Uterus (tissue), 4 donors: Measurements from ENCODE around the gene ZCCHC3. TPM values are rescaled to one million over a fixed set of nuclear protein-coding genes. Genes with fewer than 3 reads are reported as not detected.

Experiments used
- DNase-seq, 2 donors: peaks; one replicate each; pipeline ENCODE4 v3.0.0-alpha.2; 2019 to 2020
- H3K27ac ChIP-seq, 2 donors: fragments of 200-600 bp; sonication (generic); 1 replicate in 1 of 2; 2 replicates in 1 of 2; pipeline ENCODE4 v1.5.1; 2016 to 2018
- H3K27me3 ChIP-seq, 2 donors: fragments of 200-600 bp; sonication (generic); one replicate each; pipeline ENCODE4 v1.5.1; 2018 to 2019; ENCODE audit warnings: control low read depth in 1 of 2
- H3K36me3 ChIP-seq, 2 donors: fragments of 200-600 bp; sonication (generic); one replicate each; pipeline ENCODE4 v1.5.1; 2019; ENCODE audit warnings: control low read depth in 1 of 2
- H3K4me1 ChIP-seq, 2 donors: fragments of 200-600 bp; sonication (generic); one replicate each; pipeline ENCODE4 v1.5.1; 2018 to 2019; ENCODE audit warnings: control low read depth in 1 of 2
- H3K4me3 ChIP-seq, 2 donors: fragments of 200-600 bp; sonication (generic); 1 replicate in 1 of 2; 2 replicates in 1 of 2; pipeline ENCODE4 v1.5.1; 2018 to 2019; ENCODE audit warnings: mild to moderate bottlenecking in 1 of 2
- H3K9me3 ChIP-seq, 2 donors: fragments of 200-600 bp; sonication (generic); one replicate each; pipeline ENCODE4 v1.5.1; 2019; ENCODE audit warnings: control low read depth in 1 of 2
- POLR2A ChIP-seq, 2 donors: fragments of 450-650 bp; IDR thresholded peaks; one replicate each; pipeline ENCODE4 v1.6.1; 2016; ENCODE audit warnings: antibody characterized with exemption in 2 of 2, mild to moderate bottlenecking in 1 of 2, moderate library complexity in 1 of 2
- intact Hi-C: fragments of 100-400 bp; cut with DNase I; formaldehyde crosslinking; loops from one replicate; pipeline ENCODE4 v1.15.1; 2023; ENCODE audit warnings: low total_unique reads
- total RNA-seq, 4 donors: library from RNA; depleted of rRNA in 3 of 4; stranded (reverse); fragments of >200 nt in 3 of 4; gene quantifications; one replicate each; pipeline versions ENCODE4 v1.1.0 to v1.2.4, GENCODE V29; 2014 to 2023
- TF ChIP-seq, protein P1 (sequence below), 4 experiments: fragments of 200-600 bp in 2 of 4; fragments of 450-650 bp in 2 of 4; sonication (generic) in 2 of 4; IDR thresholded peaks; one replicate each; pipeline ENCODE4 v1.5.1; 2016 to 2019; ENCODE audit warnings: antibody characterized with exemption in 4 of 4, mild to moderate bottlenecking in 2 of 4, moderate library complexity in 1 of 4
- donor health status: DM: yes; HTN: yes; CAD: no.

ZCCHC3 gene
- total RNA-seq, 4 donors from 2014 or later = 3.3 to 56.7 (median 19.2) TPM

DNA sequence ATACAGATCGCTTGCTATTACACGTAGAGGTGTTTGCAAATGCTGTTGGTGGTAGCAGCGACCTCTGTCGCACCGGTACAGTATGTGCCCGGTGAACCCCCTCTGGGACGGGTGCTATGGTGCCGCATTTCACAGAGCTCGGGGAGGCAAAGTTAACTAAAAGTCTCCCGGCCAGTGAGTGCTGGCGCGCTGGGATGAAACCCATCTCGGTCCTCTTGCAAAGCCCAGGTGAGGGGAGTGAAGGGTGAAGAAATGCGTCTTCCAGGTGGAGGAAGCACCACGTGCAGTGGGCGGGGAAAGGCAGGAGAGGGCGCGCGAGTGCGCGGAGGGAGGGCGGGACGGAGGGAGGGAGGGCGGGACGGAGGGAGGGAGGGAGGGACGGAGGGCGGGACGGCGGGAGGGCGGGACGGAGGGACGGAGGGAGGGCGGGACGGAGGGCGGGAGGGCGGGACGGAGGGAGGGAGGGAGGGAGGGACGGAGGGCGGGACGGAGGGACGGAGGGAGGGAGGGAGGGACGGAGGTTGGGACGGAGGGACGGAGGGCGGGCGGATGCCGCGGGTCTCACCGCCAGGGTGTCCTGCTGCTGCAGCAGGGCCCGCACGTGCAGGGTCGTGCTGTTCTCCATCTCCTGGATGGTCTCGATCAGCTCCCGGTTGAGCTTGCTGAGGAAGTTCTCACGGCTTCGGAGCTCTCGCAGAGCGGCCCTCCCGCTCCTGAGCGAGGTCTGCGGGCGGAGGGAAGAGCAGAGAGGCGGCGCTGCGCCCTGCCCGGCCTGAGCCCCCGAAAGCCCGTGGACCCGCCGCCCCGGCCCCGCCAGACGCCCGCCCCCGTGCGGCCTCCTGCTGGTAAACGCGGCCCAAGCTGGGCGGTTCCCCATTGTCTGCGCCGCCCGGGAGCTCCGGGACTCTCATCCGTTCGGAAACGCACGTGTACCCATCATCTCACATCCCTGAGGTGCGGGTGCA is 18.5 kb upstream of the ZCCHC3 start:
- Histone ChIP-seq H3K4me1 (no peaks in the 10 kb centered on the region), H3K9me3 (no peaks in the 10 kb centered on the region), H3K27me3 (no peaks in the 10 kb centered on the region), H3K27ac (peak overlapping the region in 1 of 2 donors; percentile 57), H3K4me3 (peak overlapping the region in 1 of 2 donors; percentile 17), H3K36me3 (no peaks in the 10 kb centered on the region)
- TF ChIP-seq, protein P1, sequence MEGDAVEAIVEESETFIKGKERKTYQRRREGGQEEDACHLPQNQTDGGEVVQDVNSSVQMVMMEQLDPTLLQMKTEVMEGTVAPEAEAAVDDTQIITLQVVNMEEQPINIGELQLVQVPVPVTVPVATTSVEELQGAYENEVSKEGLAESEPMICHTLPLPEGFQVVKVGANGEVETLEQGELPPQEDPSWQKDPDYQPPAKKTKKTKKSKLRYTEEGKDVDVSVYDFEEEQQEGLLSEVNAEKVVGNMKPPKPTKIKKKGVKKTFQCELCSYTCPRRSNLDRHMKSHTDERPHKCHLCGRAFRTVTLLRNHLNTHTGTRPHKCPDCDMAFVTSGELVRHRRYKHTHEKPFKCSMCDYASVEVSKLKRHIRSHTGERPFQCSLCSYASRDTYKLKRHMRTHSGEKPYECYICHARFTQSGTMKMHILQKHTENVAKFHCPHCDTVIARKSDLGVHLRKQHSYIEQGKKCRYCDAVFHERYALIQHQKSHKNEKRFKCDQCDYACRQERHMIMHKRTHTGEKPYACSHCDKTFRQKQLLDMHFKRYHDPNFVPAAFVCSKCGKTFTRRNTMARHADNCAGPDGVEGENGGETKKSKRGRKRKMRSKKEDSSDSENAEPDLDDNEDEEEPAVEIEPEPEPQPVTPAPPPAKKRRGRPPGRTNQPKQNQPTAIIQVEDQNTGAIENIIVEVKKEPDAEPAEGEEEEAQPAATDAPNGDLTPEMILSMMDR (IDR thresholded peaks at IDR 0.05) = peak in 2 of 4 experiments; percentile 21 to 33
- no peak for TF ChIP-seq POLR2A (IDR thresholded peaks at IDR 0.05)
- intact Hi-C loops = loop anchor here (10.0 kb wide), 1 partner anchor 56 kb away; no protein-coding TSS in a partner anchor
- peak; percentile 43 to 68 for DNase-seq

DNA sequence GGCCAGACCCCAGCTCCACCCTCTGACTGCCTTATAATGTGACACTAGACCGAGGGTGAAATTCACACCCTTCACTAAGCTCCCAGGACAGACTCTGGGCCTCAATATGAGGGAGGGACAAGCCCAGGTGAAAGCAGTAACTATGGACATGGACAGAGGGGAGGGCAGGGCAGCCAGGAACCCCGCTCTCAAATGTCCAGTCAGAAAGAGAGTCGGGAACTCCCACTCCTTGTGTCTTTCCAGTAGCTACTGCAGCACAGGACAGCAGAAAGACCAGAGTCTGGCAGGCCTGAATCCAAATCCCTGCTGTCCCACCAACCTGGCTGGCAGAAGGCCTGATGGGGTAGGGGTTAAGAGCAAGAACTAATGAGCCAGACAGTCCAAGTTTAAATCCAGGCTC is 13.2 kb upstream of the ZCCHC3 start:
- TF ChIP-seq POLR2A (IDR thresholded peaks at IDR 0.05) = no peak
- TF ChIP-seq, protein P1 (IDR thresholded peaks at IDR 0.05) = no peak
- no peaks in the 10 kb centered on the region for H3K4me1 ChIP-seq
- intact Hi-C loops = no loop called here
- no peak for DNase-seq
- H3K4me3 ChIP-seq = no peak overlapping the region
- no peaks in the 10 kb centered on the region for H3K9me3 ChIP-seq
- no peak overlapping the region for H3K27ac ChIP-seq
- H3K27me3 ChIP-seq = no peaks in the 10 kb centered on the region
- no peaks in the 10 kb centered on the region for H3K36me3 ChIP-seq

DNA sequence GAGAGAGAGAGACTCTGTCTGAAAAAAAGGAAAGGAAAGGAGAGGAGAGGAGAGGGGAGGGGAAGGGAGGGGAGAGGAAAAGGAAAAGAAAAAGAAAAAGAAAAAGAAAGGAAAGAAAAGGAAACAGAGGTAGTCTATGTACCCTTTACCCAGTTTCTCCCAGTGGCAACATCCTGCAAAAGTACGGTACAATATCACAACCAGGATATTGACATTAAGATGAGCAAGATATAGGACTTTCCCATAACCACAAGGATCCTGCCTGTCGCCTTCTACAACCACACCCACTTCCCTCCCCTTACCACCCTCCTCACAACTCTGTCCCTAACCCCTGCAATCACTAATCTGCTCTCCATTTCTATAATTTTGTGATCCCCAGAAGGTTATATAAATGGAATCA is 10.9 kb upstream of the ZCCHC3 start:
- no peak overlapping the region for H3K4me3 ChIP-seq
- DNase-seq = no peak
- no peaks in the 10 kb centered on the region for H3K4me1 ChIP-seq
- no peak for TF ChIP-seq POLR2A (IDR thresholded peaks at IDR 0.05)
- TF ChIP-seq, protein P1 (IDR thresholded peaks at IDR 0.05) = no peak
- H3K27me3 ChIP-seq = no peaks in the 10 kb centered on the region
- no peaks in the 10 kb centered on the region for H3K9me3 ChIP-seq
- H3K27ac ChIP-seq = no peak overlapping the region
- no peaks in the 10 kb centered on the region for H3K36me3 ChIP-seq
- intact Hi-C loops = no loop called here

DNA sequence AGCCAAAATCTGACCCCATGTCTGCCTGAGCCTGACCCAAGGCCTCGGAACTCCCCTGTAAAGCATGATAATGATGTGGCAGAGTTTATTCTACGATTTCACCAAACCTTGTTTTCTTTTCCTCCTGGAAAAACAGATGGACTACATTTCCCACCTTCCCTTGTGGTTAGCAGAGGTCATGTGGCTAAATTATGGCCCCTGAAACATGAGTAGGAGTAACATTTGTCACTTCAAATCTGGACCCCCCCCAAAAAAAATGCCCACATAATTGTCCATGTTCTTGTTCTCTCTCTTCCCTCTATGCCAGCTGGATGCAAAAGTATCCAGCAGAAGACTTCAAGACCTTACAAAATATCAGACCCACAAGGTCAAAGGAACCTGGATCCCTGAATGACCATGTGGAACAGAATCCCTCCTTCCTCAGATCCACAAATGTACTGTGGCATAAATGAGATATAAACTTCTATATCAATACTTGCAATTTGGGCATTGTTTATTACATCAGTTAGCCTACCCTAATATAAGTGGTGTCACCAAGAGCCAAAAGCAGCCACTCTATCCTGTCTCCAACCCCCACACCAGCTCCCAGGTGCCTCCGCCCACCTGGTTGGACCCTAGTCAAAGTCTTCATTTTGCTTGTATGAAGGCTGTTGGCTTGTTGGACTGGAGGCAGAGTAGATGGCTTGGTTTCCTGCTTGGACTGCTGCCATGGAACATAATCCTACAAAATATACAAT is 8.2 kb upstream of the ZCCHC3 start:
- no peak for DNase-seq
- no peaks in the 10 kb centered on the region for H3K4me1 ChIP-seq
- H3K4me3 ChIP-seq = peak overlapping the region; percentile 60 to 75
- H3K36me3 ChIP-seq = no peaks in the 10 kb centered on the region
- no peaks in the 10 kb centered on the region for H3K9me3 ChIP-seq
- no peak for TF ChIP-seq POLR2A (IDR thresholded peaks at IDR 0.05)
- TF ChIP-seq, protein P1 (IDR thresholded peaks at IDR 0.05) = no peak
- H3K27me3 ChIP-seq = no peaks in the 10 kb centered on the region
- intact Hi-C loops = no loop called here
- no peak overlapping the region for H3K27ac ChIP-seq

DNA sequence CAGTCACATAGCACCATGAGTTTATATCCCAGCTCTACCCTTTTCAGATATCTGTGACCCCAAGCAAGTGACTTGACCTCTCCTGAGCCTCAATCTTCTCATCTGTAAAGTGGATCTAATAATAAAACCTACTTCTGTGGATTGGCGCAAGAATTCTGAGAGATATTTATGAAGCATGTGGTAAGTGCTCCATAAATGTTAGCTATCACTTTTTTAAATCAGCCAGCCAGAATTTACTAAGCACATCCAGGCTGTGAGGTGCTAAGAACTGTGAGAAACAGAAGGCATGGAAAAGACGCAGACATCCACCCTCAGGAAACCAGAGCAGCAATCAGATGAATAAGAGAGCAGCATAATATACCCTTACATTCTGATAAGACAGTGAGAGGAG is 7.7 kb upstream of the ZCCHC3 start:
- H3K36me3 ChIP-seq = no peaks in the 10 kb centered on the region
- peak overlapping the region; percentile 86 to 89 for H3K27ac ChIP-seq
- intact Hi-C loops = no loop called here

More for the DNA sequence above, 7.7 kb upstream of the ZCCHC3 start:
- DNase-seq = no peak
- H3K27me3 ChIP-seq = no peaks in the 10 kb centered on the region
- H3K4me1 ChIP-seq = no peaks in the 10 kb centered on the region
- H3K4me3 ChIP-seq = peak overlapping the region; percentile 60 to 75
- H3K9me3 ChIP-seq = no peaks in the 10 kb centered on the region
- TF ChIP-seq, protein P1 (IDR thresholded peaks at IDR 0.05) = no peak
- TF ChIP-seq POLR2A (IDR thresholded peaks at IDR 0.05) = no peak
